ENCODE data around the gene ZNF497. TPM values are rescaled to one million over a fixed set of nuclear protein-coding genes. Genes with fewer than 3 reads are reported as not detected.

ZNF497 gene
- total and polyA plus RNA-seq, 10 of the 15 experiments (the other 5 are each of a cell fraction or from before 2014, with no cell fraction given) = 0.09 to 0.82 (median 0.28) TPM

DNA sequence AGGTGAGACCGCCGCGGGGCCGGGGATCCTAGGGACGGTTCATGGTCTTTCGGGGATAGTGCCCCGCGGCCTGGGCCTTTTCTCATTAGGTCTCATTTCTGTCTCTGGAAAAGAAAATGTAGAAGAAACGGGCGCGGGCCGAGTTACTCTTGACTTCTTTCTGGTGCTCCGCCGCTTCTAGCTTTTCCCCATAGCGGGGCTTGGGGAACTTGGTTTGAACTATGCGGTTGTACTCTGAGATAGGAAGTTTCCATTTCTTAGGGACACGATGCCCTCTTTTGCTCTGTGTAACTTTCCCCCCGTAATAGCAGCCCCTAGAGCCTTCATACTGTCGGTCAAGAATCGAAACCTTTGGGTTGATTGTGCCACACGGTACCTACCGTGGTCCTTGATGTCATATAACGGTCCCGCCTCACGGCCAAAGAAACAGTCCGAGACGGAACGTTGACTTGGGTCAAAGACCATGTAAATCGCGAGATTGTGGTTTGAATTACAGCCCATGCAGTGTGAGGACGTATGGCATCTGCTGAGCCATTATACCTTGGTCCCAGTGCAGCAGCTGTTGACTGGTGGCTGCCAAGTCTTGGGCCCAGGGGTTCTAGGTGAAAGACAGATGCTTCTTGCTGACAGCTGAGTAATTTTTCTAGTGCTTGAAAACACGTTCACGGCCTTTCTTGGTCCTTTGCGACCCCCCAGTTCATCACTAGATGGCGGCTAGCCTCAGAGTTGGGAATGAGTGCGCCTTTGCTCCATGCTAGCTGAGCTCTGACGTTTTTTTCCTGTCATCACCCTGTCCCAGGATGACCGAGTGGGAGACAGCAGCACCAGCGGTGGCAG lies 25.0 kb upstream of the ZNF497 start (continued):
- TF ChIP-seq, protein P1, sequence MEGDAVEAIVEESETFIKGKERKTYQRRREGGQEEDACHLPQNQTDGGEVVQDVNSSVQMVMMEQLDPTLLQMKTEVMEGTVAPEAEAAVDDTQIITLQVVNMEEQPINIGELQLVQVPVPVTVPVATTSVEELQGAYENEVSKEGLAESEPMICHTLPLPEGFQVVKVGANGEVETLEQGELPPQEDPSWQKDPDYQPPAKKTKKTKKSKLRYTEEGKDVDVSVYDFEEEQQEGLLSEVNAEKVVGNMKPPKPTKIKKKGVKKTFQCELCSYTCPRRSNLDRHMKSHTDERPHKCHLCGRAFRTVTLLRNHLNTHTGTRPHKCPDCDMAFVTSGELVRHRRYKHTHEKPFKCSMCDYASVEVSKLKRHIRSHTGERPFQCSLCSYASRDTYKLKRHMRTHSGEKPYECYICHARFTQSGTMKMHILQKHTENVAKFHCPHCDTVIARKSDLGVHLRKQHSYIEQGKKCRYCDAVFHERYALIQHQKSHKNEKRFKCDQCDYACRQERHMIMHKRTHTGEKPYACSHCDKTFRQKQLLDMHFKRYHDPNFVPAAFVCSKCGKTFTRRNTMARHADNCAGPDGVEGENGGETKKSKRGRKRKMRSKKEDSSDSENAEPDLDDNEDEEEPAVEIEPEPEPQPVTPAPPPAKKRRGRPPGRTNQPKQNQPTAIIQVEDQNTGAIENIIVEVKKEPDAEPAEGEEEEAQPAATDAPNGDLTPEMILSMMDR (IDR thresholded peaks at IDR 0.05 in 2 of 3, conservative IDR thresholded peaks at IDR 0.05 in 1 of 3; ENCODE audit: control insufficient read depth in 2 of 3, extremely low read depth in 1 of 3, insufficient read depth in 1 of 3, low read depth in 3 of 3, low read length in 3 of 3) = 0 out of 6 replicates have a peak, but pooled peaks have one; percentile 1 to 21 (median 9)
- TF ChIP-seq TCF3 (IDR thresholded peaks at IDR 0.05; ENCODE audit: borderline replicate concordance, insufficient read depth, low read depth, low read length) (no peak), ZNF274 (IDR thresholded peaks at IDR 0.05; ENCODE audit: insufficient read depth, insufficient read length) (no peak), POLR2AphosphoS2 (IDR thresholded peaks at IDR 0.05; ENCODE audit: low read depth, low read length) (no peak), BHLHE40 (IDR thresholded peaks at IDR 0.05; ENCODE audit: borderline replicate concordance in 1 of 2, low read depth in 2 of 2, low read length in 1 of 2) (no peak), JUNB (IDR thresholded peaks at IDR 0.05) (no peak)
- TF ChIP-seq, protein P2, sequence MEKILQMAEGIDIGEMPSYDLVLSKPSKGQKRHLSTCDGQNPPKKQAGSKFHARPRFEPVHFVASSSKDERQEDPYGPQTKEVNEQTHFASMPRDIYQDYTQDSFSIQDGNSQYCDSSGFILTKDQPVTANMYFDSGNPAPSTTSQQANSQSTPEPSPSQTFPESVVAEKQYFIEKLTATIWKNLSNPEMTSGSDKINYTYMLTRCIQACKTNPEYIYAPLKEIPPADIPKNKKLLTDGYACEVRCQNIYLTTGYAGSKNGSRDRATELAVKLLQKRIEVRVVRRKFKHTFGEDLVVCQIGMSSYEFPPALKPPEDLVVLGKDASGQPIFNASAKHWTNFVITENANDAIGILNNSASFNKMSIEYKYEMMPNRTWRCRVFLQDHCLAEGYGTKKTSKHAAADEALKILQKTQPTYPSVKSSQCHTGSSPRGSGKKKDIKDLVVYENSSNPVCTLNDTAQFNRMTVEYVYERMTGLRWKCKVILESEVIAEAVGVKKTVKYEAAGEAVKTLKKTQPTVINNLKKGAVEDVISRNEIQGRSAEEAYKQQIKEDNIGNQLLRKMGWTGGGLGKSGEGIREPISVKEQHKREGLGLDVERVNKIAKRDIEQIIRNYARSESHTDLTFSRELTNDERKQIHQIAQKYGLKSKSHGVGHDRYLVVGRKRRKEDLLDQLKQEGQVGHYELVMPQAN (conservative IDR thresholded peaks at IDR 0.05) = peak; percentile 89

Data from GM12878 (cell line).